HEK293 (cell line): ENCODE measurements around the gene PNPO.

Source experiments
- CTCF ChIA-PET: fragments of 350-600 bp; formaldehyde crosslinking; extraction: SDS; loops from one replicate; lab custom pipeline; 2021; ENCODE audit warnings: antibody characterized with exemption; lab: Yijun Ruan, JAX
- POLR2A ChIA-PET: fragments of 300-600 bp; formaldehyde crosslinking; extraction: SDS; loops from one replicate; lab custom pipeline; 2020; ENCODE audit warnings: antibody characterized with exemption, inconsistent platforms; lab: Yijun Ruan, JAX
- H3K27ac ChIP-seq: fragments of 200-500 bp; sonication (Bioruptor generic); 2 replicates; pipeline ENCODE4 v1.5.1; 2014; ENCODE audit warnings: low read depth, low read length, control low read depth, inconsistent platforms; ENCODE audit errors: extremely low read depth
- H3K36me3 ChIP-seq, 2 experiments: fragments of 200-500 bp in 1 of 2; sonication (Bioruptor generic) in 1 of 2; 1 replicate in 1 of 2; 2 replicates in 1 of 2; pipeline ENCODE4 v1.5.1; 2014 to 2017; ENCODE audit warnings: inconsistent platforms in 2 of 2, low read length in 2 of 2; ENCODE audit not compliant: control insufficient read depth in 2 of 2, insufficient read depth in 1 of 2
- H3K4me1 ChIP-seq: fragments of 200-500 bp; sonication (Bioruptor generic); 2 replicates; pipeline ENCODE4 v1.5.1; 2014; ENCODE audit warnings: mild to moderate bottlenecking, low read length, inconsistent platforms; ENCODE audit not compliant: control insufficient read depth, insufficient read depth
- H3K4me3 ChIP-seq: 2 replicates; pipeline ENCODE4 v1.5.1; 2011; ENCODE audit warnings: low read depth, mild to moderate bottlenecking, control low read depth, low read length, moderate library complexity
- H3K9me3 ChIP-seq: fragments of 200-500 bp; sonication (Bioruptor generic); 2 replicates; pipeline ENCODE4 v1.5.1; 2014; ENCODE audit warnings: low read depth, low read length, inconsistent platforms; ENCODE audit not compliant: control insufficient read depth, insufficient read depth
- FEZF1 ChIP-seq: fragments of 450-650 bp; formaldehyde crosslinking; IDR thresholded peaks from 2 replicates; pipeline ENCODE4 v1.5.1; 2016; ENCODE audit warnings: missing biosample characterization, missing genetic modification characterization
- MEIS1 ChIP-seq: sonication (generic); formaldehyde crosslinking; IDR thresholded peaks from 2 replicates; pipeline ENCODE4 v1.8.1; 2022; ENCODE audit warnings: missing genetic modification reagents, mild to moderate bottlenecking, borderline replicate concordance
- RBAK ChIP-seq: fragments of 450-650 bp; formaldehyde crosslinking; IDR thresholded peaks from 2 replicates; pipeline ENCODE4 v1.5.1; 2016; ENCODE audit warnings: missing biosample characterization, missing genetic modification characterization
- ZBTB20 ChIP-seq: fragments of 450-650 bp; formaldehyde crosslinking; IDR thresholded peaks from 2 replicates; pipeline ENCODE4 v1.5.1; 2016; ENCODE audit warnings: missing biosample characterization, missing genetic modification characterization
- ZFHX2 ChIP-seq: fragments of 450-650 bp; formaldehyde crosslinking; conservative IDR thresholded peaks from 2 replicates; pipeline ENCODE4 v1.5.1; 2016; ENCODE audit warnings: missing biosample characterization, missing genetic modification characterization
- ZNF221 ChIP-seq: fragments of 450-650 bp; formaldehyde crosslinking; IDR thresholded peaks from 2 replicates; pipeline ENCODE4 v1.5.1; 2017; ENCODE audit warnings: missing biosample characterization, missing genetic modification characterization, borderline replicate concordance
- ZNF239 ChIP-seq: fragments of 450-650 bp; formaldehyde crosslinking; IDR thresholded peaks from 2 replicates; pipeline ENCODE4 v1.5.1; 2016; ENCODE audit warnings: missing biosample characterization, missing genetic modification characterization
- ZNF544 ChIP-seq: fragments of 450-650 bp; formaldehyde crosslinking; IDR thresholded peaks from 2 replicates; pipeline ENCODE4 v1.5.0; 2017; ENCODE audit warnings: missing biosample characterization, missing genetic modification characterization
- ZNF558 ChIP-seq: fragments of 450-650 bp; formaldehyde crosslinking; IDR thresholded peaks from 2 replicates; pipeline ENCODE4 v1.5.1; 2016; ENCODE audit warnings: missing biosample characterization, missing genetic modification characterization
- ZNF623 ChIP-seq: fragments of 450-650 bp; formaldehyde crosslinking; IDR thresholded peaks from 2 replicates; pipeline ENCODE4 v1.5.1; 2016; ENCODE audit warnings: missing biosample characterization, missing genetic modification characterization
- ZNF707 ChIP-seq: fragments of 450-650 bp; formaldehyde crosslinking; IDR thresholded peaks from 2 replicates; pipeline ENCODE4 v1.5.1; 2016; ENCODE audit warnings: missing biosample characterization, missing genetic modification characterization
- TF ChIP-seq, protein P1 (sequence below): fragments of 450-650 bp; formaldehyde crosslinking; IDR thresholded peaks from 2 replicates; pipeline ENCODE4 v1.5.1; 2017; ENCODE audit warnings: missing biosample characterization, missing genetic modification characterization
- TF ChIP-seq, protein P2 (sequence below): fragments of 450-650 bp; formaldehyde crosslinking; IDR thresholded peaks from 2 replicates; pipeline ENCODE4 v1.5.1; 2016; ENCODE audit warnings: missing biosample characterization, missing genetic modification characterization
- TF ChIP-seq, protein P3 (sequence below): fragments of 450-650 bp; formaldehyde crosslinking; IDR thresholded peaks from 2 replicates; pipeline ENCODE4 v1.5.1; 2016; ENCODE audit warnings: missing biosample characterization, missing genetic modification characterization, low read depth
- TF ChIP-seq, protein P4 (sequence below): fragments of 450-650 bp; formaldehyde crosslinking; IDR thresholded peaks from 2 replicates; pipeline ENCODE4 v1.5.1; 2016; ENCODE audit warnings: missing biosample characterization, missing genetic modification characterization, low read depth
- TF ChIP-seq, protein P5 (sequence below): fragments of 450-650 bp; formaldehyde crosslinking; IDR thresholded peaks from 2 replicates; pipeline ENCODE4 v1.5.1; 2016; ENCODE audit warnings: missing biosample characterization, missing genetic modification characterization, borderline replicate concordance

PNPO gene

DNA sequence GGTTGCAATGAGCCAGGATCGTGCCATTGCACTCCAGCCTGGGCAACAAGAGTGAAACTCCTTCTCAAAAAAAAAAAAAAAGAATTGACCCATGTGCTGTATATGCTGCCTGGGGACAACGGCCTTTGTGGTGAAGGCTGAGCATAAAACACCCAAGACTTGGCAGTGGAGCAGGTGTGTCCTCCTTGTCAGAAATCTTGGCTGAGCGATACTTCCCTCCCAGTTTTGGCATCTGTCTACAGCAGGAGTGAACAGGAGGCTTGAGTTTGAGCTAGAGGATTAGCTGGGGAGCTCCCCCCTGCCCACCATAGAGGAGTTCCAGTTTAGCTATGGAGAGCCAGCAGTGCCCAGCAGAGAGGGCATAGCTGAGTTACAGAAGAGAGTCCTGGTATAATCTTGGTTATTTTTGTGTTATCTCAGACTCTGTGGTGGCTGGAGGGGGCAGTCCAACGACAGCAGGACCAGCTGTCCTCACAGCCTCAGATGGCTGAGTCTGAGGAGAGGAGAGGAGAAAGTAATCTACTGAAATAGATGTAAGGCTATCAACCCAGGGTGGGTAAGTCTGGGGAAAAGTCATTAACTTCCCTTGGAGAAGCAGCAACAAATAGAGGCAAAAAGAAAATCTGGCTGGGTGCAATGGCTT is 26.9 kb upstream of the PNPO start:
- ChIA-PET POLR2A (no interaction called here), CTCF (interaction anchor here (0.6 to 1.6 kb wide), 7 partner anchors 9 to 74 kb away, joined by 3 to 5 read pairs (median 3); partner anchors contain the start of gene SCRN2)
- no peak for TF ChIP-seq ZNF707

DNA sequence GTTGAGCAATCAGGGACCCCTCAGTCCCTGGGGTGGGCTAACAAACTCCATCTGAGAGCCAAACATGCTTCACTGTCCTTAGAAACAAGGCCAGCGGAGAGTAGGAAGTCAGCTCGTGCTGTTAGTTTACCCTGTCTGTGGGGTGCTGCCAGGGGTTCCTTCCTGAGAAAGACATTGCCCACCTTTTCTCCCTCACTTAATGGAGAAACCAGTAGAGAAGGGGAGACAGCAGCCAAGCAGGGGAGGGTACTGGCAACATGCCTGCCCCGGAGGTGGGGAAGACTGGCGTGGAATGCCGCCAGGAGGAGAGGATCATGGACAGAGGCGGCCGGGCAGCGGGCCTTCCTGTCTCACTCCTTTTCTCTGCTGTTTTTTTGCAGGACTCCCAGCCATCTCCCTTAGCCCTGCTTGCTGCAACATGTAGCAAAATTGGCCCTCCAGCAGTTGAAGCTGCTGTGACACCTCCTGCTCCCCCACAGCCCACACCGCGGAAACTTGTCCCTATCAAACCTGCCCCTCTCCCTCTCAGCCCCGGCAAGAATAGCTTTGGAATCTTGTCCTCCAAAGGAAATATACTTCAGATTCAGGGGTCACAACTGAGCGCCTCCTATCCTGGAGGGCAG is 25.5 kb upstream of the PNPO start:
- Histone ChIP-seq H3K36me3 (peaks cover 7 to 23% of the 10 kb centered on the region in 2 experiments; a peak in 2 of 3 replicates), H3K9me3 (no peaks in the 10 kb centered on the region), H3K27ac (no peak overlapping the region), H3K4me3 (no peak overlapping the region), H3K4me1 (no peaks in the 10 kb centered on the region)
- ChIA-PET CTCF (no interaction called here), POLR2A (interaction anchor here (0.8 kb wide), 1 partner anchor 94 kb away, joined by 3 read pairs; the partner anchor contains the start of gene OSBPL7)
- TF ChIP-seq, protein P1, sequence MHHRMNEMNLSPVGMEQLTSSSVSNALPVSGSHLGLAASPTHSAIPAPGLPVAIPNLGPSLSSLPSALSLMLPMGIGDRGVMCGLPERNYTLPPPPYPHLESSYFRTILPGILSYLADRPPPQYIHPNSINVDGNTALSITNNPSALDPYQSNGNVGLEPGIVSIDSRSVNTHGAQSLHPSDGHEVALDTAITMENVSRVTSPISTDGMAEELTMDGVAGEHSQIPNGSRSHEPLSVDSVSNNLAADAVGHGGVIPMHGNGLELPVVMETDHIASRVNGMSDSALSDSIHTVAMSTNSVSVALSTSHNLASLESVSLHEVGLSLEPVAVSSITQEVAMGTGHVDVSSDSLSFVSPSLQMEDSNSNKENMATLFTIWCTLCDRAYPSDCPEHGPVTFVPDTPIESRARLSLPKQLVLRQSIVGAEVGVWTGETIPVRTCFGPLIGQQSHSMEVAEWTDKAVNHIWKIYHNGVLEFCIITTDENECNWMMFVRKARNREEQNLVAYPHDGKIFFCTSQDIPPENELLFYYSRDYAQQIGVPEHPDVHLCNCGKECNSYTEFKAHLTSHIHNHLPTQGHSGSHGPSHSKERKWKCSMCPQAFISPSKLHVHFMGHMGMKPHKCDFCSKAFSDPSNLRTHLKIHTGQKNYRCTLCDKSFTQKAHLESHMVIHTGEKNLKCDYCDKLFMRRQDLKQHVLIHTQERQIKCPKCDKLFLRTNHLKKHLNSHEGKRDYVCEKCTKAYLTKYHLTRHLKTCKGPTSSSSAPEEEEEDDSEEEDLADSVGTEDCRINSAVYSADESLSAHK (tag by site-specific recombination): no peak
- TF ChIP-seq, protein P2, sequence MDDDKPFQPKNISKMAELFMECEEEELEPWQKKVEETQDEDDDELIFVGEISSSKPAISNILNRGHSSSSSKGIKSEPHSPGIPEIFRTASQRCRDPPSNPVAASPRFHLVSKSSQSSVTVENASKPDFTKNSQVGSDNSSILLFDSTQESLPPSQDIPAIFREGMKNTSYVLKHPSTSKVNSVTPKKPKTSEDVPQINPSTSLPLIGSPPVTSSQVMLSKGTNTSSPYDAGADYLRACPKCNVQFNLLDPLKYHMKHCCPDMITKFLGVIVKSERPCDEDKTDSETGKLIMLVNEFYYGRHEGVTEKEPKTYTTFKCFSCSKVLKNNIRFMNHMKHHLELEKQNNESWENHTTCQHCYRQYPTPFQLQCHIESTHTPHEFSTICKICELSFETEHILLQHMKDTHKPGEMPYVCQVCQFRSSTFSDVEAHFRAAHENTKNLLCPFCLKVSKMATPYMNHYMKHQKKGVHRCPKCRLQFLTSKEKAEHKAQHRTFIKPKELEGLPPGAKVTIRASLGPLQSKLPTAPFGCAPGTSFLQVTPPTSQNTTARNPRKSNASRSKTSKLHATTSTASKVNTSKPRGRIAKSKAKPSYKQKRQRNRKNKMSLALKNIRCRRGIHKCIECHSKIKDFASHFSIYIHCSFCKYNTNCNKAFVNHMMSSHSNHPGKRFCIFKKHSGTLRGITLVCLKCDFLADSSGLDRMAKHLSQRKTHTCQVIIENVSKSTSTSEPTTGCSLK: no peak
- TF ChIP-seq ZFHX2 (tag by site-specific recombination): no peak
- no peak for TF ChIP-seq FEZF1 (tag by site-specific recombination)
- no peak for TF ChIP-seq ZNF239
- no peak for TF ChIP-seq MEIS1 (CRISPR knock-in tag)
- TF ChIP-seq, protein P3, sequence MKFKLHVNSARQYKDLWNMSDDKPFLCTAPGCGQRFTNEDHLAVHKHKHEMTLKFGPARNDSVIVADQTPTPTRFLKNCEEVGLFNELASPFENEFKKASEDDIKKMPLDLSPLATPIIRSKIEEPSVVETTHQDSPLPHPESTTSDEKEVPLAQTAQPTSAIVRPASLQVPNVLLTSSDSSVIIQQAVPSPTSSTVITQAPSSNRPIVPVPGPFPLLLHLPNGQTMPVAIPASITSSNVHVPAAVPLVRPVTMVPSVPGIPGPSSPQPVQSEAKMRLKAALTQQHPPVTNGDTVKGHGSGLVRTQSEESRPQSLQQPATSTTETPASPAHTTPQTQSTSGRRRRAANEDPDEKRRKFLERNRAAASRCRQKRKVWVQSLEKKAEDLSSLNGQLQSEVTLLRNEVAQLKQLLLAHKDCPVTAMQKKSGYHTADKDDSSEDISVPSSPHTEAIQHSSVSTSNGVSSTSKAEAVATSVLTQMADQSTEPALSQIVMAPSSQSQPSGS (tag by site-specific recombination): no peak
- TF ChIP-seq ZNF623 (tag by site-specific recombination): no peak
- TF ChIP-seq, protein P4, sequence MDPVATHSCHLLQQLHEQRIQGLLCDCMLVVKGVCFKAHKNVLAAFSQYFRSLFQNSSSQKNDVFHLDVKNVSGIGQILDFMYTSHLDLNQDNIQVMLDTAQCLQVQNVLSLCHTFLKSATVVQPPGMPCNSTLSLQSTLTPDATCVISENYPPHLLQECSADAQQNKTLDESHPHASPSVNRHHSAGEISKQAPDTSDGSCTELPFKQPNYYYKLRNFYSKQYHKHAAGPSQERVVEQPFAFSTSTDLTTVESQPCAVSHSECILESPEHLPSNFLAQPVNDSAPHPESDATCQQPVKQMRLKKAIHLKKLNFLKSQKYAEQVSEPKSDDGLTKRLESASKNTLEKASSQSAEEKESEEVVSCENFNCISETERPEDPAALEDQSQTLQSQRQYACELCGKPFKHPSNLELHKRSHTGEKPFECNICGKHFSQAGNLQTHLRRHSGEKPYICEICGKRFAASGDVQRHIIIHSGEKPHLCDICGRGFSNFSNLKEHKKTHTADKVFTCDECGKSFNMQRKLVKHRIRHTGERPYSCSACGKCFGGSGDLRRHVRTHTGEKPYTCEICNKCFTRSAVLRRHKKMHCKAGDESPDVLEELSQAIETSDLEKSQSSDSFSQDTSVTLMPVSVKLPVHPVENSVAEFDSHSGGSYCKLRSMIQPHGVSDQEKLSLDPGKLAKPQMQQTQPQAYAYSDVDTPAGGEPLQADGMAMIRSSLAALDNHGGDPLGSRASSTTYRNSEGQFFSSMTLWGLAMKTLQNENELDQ (tag by site-specific recombination): no peak
- no peak for TF ChIP-seq ZNF558
- no peak for TF ChIP-seq ZNF221
- TF ChIP-seq ZNF544 (tag by site-specific recombination): no peak
- TF ChIP-seq RBAK: no peak
- TF ChIP-seq, protein P5, sequence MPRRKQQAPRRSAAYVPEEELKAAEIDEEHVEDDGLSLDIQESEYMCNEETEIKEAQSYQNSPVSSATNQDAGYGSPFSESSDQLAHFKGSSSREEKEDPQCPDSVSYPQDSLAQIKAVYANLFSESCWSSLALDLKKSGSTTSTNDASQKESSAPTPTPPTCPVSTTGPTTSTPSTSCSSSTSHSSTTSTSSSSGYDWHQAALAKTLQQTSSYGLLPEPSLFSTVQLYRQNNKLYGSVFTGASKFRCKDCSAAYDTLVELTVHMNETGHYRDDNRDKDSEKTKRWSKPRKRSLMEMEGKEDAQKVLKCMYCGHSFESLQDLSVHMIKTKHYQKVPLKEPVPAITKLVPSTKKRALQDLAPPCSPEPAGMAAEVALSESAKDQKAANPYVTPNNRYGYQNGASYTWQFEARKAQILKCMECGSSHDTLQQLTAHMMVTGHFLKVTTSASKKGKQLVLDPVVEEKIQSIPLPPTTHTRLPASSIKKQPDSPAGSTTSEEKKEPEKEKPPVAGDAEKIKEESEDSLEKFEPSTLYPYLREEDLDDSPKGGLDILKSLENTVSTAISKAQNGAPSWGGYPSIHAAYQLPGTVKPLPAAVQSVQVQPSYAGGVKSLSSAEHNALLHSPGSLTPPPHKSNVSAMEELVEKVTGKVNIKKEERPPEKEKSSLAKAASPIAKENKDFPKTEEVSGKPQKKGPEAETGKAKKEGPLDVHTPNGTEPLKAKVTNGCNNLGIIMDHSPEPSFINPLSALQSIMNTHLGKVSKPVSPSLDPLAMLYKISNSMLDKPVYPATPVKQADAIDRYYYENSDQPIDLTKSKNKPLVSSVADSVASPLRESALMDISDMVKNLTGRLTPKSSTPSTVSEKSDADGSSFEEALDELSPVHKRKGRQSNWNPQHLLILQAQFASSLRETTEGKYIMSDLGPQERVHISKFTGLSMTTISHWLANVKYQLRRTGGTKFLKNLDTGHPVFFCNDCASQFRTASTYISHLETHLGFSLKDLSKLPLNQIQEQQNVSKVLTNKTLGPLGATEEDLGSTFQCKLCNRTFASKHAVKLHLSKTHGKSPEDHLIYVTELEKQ (tag by site-specific recombination): no peak
- no peak for TF ChIP-seq ZBTB20

More for the DNA sequence above, 26.9 kb upstream of the PNPO start:
- H3K36me3 ChIP-seq: peaks cover 7 to 23% of the 10 kb centered on the region in 2 experiments; a peak in 2 of 3 replicates
- no peaks in the 10 kb centered on the region for H3K4me1 ChIP-seq
- no peak overlapping the region for H3K27ac ChIP-seq
- H3K9me3 ChIP-seq: no peaks in the 10 kb centered on the region
- no peak overlapping the region for H3K4me3 ChIP-seq
